Measurements from ENCODE around the gene CLEC16A. TPM values are rescaled to one million over a fixed set of nuclear protein-coding genes. Genes with fewer than 3 reads are reported as not detected.

The CLEC16A gene
- total RNA-seq, 1 donor from 2014 or later: 7.8 TPM

- Histone ChIP-seq H3K27ac (no peak overlapping the region), H4K20me1 (ENCODE audit: low read depth) (no peaks in the 10 kb centered on the region), H3K79me2 (ENCODE audit: low read depth) (no peaks in the 10 kb centered on the region), H3K4me2 (no peak overlapping the region), H3F3A (ENCODE audit: low read depth) (no peaks in the 10 kb centered on the region), H3K36me3 (no peaks in the 10 kb centered on the region), H3K4me3 (no peak overlapping the region), H2AFZ (replicated peaks) (no peak overlapping the region), H3K9me3 (ENCODE audit: low read depth) (no peaks in the 10 kb centered on the region), H3K27me3 (no peaks in the 10 kb centered on the region), H3K4me1 (no peaks in the 10 kb centered on the region), H3K9ac (no peak overlapping the region)
- no peaks in the 10 kb centered on the region for H3K36me3 Mint-ChIP-seq
- no peak for TF ChIP-seq EZH2phosphoT487 (IDR thresholded peaks at IDR 0.05)
- TF ChIP-seq EZH2 (IDR thresholded peaks at IDR 0.05): no peak
- TF ChIP-seq CTCF (IDR thresholded peaks at IDR 0.05): no peak
- H3K4me3 Mint-ChIP-seq: no peak overlapping the region
- peaks cover 4% of the 10 kb centered on the region for H3K27me3 Mint-ChIP-seq (ENCODE audit: insufficient read depth, low read depth)
- H3K27ac Mint-ChIP-seq: no peak overlapping the region
- DNase-seq (ENCODE audit: low spot score): no peak
- no peaks in the 10 kb centered on the region for H3K9me3 Mint-ChIP-seq
- H3K4me1 Mint-ChIP-seq: peaks cover 3% of the 10 kb centered on the region
Observed at GRCh38 chr16:11208916-11209665, 264.7 kb downstream of the CLEC16A start.

GRCh38 chr16:11210260-11210659 lies 265.9 kb downstream of the CLEC16A start:
- Mint-ChIP-seq H3K9me3 (no peaks in the 10 kb centered on the region), H3K4me1 (peaks cover 3% of the 10 kb centered on the region), H3K36me3 (no peaks in the 10 kb centered on the region), H3K4me3 (no peak overlapping the region), H3K27ac (no peak overlapping the region), H3K27me3 (ENCODE audit: insufficient read depth, low read depth) (peaks cover 4% of the 10 kb centered on the region)
- H3K4me2 ChIP-seq: no peak overlapping the region
- H3K36me3 ChIP-seq: no peaks in the 10 kb centered on the region
- H3K27me3 ChIP-seq: no peaks in the 10 kb centered on the region
- H2AFZ ChIP-seq (replicated peaks): no peak overlapping the region
- no peaks in the 10 kb centered on the region for H4K20me1 ChIP-seq (ENCODE audit: low read depth)
- H3K27ac ChIP-seq: no peak overlapping the region
- H3K9me3 ChIP-seq (ENCODE audit: low read depth): no peaks in the 10 kb centered on the region
- no peak overlapping the region for H3K4me3 ChIP-seq
- H3F3A ChIP-seq (ENCODE audit: low read depth): no peaks in the 10 kb centered on the region
- TF ChIP-seq EZH2 (IDR thresholded peaks at IDR 0.05) (no peak), CTCF (IDR thresholded peaks at IDR 0.05) (no peak), EZH2phosphoT487 (IDR thresholded peaks at IDR 0.05) (no peak)
- H3K4me1 ChIP-seq: no peaks in the 10 kb centered on the region
- no peak overlapping the region for H3K9ac ChIP-seq
- no peaks in the 10 kb centered on the region for H3K79me2 ChIP-seq (ENCODE audit: low read depth)
- no peak for DNase-seq (ENCODE audit: low spot score)

GRCh38 chr16:11211061-11211976 lies 267.0 kb downstream of the CLEC16A start:
- no peaks in the 10 kb centered on the region for H3K36me3 ChIP-seq
- peak overlapping the region; percentile 73 for H3K4me3 Mint-ChIP-seq
- H3K27me3 Mint-ChIP-seq (ENCODE audit: insufficient read depth, low read depth): peaks cover 8% of the 10 kb centered on the region
- no peaks in the 10 kb centered on the region for H3K4me1 ChIP-seq
- no peaks in the 10 kb centered on the region for H3K79me2 ChIP-seq (ENCODE audit: low read depth)
- H3K4me2 ChIP-seq: no peak overlapping the region
- H3K9me3 ChIP-seq (ENCODE audit: low read depth): no peaks in the 10 kb centered on the region
- peak overlapping the region; percentile 88 for H3K27ac Mint-ChIP-seq
- TF ChIP-seq EZH2 (IDR thresholded peaks at IDR 0.05) (no peak), CTCF (IDR thresholded peaks at IDR 0.05) (no peak), EZH2phosphoT487 (IDR thresholded peaks at IDR 0.05) (no peak)
- peaks cover 3% of the 10 kb centered on the region for H3K4me1 Mint-ChIP-seq
- no peak overlapping the region for H3K4me3 ChIP-seq
- H3K27me3 ChIP-seq: no peaks in the 10 kb centered on the region
- H3K9me3 Mint-ChIP-seq: peaks cover 5% of the 10 kb centered on the region
- no peak overlapping the region for H2AFZ ChIP-seq (replicated peaks)
- no peaks in the 10 kb centered on the region for H3F3A ChIP-seq (ENCODE audit: low read depth)
- H3K27ac ChIP-seq: no peak overlapping the region
- no peak overlapping the region for H3K9ac ChIP-seq
- no peak for DNase-seq (ENCODE audit: low spot score)
- no peaks in the 10 kb centered on the region for H4K20me1 ChIP-seq (ENCODE audit: low read depth)
- H3K36me3 Mint-ChIP-seq: no peaks in the 10 kb centered on the region
